Aortic smooth muscle cell (primary cell): Measurements from ENCODE around the gene ETFDH. TPM values are rescaled to one million over a fixed set of nuclear protein-coding genes. Genes with fewer than 3 reads are reported as not detected.

Source experiments
- total RNA-seq: library from RNA; depleted of rRNA; stranded (reverse); fragments of >200 nt; gene quantifications from 2 replicates; pipeline ENCODE4 v1.2.3, GENCODE V29; 2014

The ETFDH gene
- total RNA-seq, result 34.9 and 44.9 TPM in 2 replicates

GRCh38 chr4:158671915-158672806, at the start of gene ETFDH:
TSS of gene ETFDH (plus strand) at chr4:158672296. CDS start at chr4:158672457, 161 bp downstream.

GRCh38 chr4:158671665-158671914, 506 bp upstream of the ETFDH start, which contains the start of gene C4orf46:
TSS of gene C4orf46 (minus strand) at chr4:158671887. CDS start at chr4:158671801, 86 bp downstream.

GRCh38 chr4:158722917-158723793, 51.1 kb downstream of the ETFDH start, which contains the start of gene PPID:
TSS of gene PPID (minus strand) at chr4:158723396. CDS start at chr4:158723288, 108 bp downstream.

Other genes starting within 250 kb of the ETFDH start
- gene RXFP1, start 150.4 kb upstream of the ETFDH start, total RNA-seq, result 19.6 and 23.9 TPM in 2 replicates
- 15.1 and 19.5 TPM in 2 replicates for gene C4orf46, start 409 bp upstream of the ETFDH start, total RNA-seq
- 26.6 and 30.5 TPM in 2 replicates for gene PPID, start 51.1 kb downstream of the ETFDH start, total RNA-seq
- gene FNIP2, start 96.7 kb downstream of the ETFDH start, total RNA-seq, result 47.7 and 91.2 TPM in 2 replicates